GM18508 (cell line): ENCODE data around the gene RTRAF.

Source experiments
- ATAC-seq: cut with Tn5 transposase; IDR thresholded peaks from one replicate; pipeline ENCODE4 v1.9.1; 2021; ENCODE audit warnings: moderate number of reproducible peaks; ENCODE audit not compliant: insufficient read depth, unreplicated experiment

The RTRAF gene

DNA sequence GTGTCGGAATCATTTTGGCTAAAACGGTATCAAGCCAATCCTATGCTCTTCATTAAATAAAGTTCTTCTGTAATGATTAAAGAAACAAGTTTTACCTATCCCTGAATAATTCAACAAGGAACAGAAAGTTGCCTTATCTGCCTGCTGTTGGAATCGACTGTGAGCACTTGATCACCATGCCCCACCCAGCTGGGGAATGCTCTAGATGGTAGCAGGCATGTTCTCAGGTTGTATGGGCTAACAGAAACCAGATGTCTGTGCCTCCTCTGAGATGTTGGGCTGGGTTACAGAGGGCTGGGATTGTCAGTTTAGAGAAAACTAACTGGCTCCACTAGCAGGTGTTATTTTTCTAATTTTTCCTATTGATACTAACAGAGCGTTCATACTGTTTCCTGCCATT lies 28.9 kb downstream of the RTRAF start:
- no peak for ATAC-seq

DNA sequence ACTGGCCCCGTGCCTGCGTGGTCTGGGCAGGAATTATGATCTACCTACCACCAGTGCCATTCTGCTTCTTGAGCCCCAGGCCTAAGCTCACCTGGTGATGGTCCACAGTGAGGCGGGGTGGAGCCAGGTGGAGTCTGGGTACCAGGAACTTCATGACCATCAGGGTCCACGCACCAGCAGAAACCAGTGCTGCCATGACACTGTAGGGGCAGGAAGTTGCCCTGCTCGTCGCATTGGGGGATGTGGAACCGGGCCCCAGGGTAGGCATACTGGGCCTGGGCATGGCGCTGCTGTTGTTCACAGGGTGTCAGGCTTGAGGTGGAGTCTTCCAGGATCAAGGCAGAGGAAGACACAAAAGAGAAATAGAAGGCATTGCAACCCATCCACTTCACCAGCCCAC lies 29.6 kb downstream of the RTRAF start:
- no peak for ATAC-seq

DNA sequence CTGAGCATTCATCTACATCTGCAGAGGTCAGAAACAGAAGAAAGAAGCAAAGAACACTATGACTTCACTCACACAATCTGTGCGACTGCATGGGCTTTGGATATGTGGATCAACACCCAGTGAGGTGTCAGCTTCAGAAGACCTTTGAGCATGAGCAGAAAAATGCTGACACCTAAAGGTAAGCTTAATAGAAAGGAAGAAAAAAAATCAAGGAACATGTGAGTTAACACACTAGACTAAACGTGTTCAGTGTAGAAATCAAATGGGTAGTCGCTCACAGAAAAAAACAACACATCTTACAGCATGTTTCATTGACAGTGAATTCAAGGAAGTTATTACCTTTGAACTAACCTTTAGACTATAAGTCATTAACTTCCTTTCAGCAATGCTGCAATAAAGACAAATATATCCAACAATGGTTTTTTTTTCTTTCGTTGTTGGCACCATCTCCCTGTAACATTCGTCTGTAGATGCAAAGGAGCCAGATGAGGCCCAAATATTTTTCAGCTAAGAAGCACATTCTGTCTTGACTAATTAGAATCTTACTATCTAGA lies 30.9 kb downstream of the RTRAF start:
- no peak for ATAC-seq

DNA sequence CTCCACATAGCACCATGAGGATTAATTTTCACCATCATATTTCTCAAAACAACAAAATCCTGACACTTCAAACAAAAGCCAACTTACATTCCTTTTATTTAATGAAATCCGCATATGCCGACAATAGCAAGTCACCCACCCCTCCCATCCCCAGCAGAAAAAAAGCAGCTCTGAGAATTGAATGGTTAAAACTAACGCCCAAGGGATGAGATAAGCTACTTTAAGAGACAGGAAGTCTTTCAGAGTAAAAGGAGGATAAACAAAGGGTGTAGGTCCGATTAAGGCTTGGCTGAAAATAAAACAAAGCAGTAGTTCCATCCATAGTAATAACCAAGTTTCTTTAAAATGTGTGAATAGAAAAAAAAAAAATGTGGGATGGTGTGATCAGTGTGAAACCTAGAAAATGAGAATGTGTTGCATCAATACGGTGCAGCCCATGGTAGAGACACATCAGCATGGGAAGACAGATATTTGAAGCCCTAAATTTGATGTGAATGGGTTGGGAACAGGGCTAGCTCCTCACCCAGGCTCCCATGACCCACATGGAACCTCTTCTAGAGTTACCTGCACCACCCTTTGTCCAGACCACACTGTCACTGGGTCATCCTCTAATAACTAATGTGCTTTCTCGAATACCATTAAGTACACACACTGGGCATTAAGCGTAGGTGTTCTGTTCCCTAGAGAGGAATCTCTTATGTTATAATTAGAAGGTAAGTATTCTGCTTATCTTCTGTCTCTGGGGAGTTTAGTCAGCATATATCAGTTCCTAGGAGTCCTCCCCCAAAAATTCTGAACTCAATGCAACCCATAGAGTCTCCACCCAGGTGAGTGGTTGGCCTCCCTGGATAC lies 31.7 kb downstream of the RTRAF start:
- ATAC-seq = no peak

GRCh38 chr14:52021957-52022600 lies 32.7 kb downstream of the RTRAF start:
- ATAC-seq = peak; percentile 66

DNA sequence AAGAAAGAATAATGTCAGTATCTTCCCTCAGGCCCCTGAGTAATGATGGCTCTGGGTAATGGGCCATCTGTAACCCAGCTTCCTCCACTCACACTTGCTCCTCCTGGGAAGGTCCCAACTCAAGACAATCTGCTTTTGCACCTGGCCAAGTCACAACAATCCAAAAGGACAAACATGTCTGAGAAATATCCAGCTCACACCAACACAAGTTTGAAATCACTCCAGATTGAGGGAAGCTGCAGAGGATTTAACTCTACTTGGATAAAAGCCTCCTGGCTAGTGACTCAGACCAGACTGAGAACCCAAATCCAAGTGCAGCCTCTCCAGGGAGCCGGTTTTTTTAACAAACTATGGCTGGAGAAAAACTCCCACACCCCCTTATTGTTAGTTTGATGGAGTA lies 34.2 kb downstream of the RTRAF start:
- ATAC-seq = no peak

DNA sequence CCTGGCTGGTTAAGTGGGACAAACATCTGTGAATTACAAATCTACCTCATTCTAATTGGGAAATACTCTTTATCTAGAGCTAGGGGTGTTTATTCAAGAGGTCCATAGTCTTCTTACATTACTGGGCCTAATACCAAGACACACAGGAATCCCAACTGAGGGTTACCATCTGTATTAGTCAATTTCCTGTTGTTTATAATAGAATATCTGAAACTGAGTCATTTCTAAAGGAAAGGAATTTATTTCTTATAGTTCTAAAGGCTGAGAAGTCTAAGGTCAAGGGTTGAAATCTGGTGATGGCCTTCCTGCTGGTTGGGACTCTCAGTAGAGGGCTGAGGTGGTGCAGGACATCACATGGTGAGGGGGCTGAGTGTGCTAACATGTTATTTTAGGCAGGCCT lies 36.0 kb downstream of the RTRAF start:
- no peak for ATAC-seq

- no peak for ATAC-seq
These were observed 36.8 kb downstream of the RTRAF start for GRCh38 chr14:52026017-52026660.

DNA sequence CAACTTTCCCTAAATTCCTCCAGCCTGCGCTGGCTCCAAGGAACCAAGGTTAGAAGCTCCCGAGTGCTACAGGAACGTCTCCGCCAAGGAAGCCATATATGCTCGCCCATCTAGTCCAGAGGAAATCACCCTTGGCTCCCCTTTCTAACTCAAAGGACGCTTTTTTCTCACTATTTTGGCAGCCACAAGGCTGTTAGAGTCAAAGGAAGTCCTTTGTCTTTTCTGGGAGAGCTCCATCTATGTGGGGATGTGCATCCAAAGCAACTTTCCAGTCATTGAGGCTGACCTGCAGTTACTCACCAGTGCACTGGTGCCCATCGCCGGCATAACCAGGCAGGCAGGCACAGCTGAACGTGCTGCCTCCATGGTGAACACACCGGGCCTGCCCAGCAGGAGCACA lies 37.6 kb downstream of the RTRAF start:
- no peak for ATAC-seq

DNA sequence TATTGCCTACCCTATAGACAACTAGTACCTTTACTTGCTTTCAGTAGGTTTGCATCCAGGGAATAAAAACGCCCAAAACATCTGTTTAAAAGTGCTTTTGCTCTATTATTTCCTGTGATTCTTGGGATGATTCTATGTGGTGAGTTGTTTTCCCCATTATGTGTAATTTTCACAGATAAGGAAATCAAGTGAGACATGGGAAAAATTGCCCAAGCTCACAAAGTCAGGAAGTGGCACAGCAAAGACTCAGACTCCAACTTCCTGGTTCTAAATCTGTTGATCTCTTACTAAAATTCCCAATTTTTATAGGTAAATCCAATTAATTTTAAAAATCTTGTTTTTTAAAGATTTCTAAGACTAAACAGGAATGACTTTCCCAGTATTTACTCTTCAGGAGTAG lies 40.5 kb downstream of the RTRAF start:
- no peak for ATAC-seq

- no peak for ATAC-seq
These were observed 42.4 kb downstream of the RTRAF start for GRCh38 chr14:52031781-52032180.

DNA sequence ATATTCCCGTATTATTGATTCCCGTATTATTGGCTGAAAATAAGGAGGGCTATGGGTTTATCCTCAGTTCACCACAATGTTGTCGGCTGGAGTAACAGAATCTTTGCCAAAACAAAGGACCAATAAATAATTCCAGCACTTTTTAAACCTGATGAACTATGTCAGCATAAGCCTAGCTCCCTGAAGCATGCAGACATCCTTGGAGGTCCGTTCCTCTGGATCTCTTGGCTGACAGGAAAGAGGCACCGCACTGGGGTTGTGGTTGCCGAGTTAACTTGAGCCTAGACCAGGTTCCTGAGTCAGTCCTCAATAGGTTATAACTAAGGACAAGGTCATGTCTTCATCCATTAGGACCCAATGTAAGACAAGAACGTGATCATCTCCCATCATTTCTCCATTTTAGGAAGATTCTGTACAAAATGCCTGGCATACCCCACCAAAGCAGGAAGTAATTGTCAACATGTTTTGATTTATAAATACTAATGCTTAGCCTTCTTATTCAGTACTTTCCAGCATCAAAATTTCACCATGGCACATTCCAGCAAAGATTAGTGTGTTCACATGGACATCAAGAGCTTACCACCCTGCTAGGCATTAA lies 43.0 kb downstream of the RTRAF start:
- no peak for ATAC-seq

DNA sequence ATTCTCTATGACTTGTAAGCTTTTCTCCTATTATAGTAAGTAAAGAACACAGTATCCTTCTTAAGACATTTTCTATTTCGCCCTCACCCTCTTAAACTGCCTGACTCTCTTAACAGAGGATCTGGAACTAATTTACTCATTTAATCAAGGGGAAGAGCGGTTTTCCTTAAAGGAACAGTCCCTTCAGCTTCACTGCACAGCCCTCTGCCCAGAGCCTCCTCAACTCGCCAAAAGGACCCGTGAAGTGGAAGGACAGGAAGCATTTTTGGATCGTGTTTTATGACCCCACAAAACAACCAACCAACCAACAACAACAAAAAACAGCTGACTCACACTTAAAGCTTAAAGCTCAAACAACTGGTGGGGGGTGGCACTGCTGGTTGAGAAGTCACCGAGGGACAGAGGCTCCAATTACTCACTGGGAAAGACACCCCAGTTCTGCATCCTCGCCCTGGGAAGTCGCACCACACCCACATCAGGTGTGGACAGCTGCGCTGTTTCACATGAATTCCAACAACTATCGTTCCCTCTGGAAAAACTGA lies 43.8 kb downstream of the RTRAF start:
- ATAC-seq = no peak

DNA sequence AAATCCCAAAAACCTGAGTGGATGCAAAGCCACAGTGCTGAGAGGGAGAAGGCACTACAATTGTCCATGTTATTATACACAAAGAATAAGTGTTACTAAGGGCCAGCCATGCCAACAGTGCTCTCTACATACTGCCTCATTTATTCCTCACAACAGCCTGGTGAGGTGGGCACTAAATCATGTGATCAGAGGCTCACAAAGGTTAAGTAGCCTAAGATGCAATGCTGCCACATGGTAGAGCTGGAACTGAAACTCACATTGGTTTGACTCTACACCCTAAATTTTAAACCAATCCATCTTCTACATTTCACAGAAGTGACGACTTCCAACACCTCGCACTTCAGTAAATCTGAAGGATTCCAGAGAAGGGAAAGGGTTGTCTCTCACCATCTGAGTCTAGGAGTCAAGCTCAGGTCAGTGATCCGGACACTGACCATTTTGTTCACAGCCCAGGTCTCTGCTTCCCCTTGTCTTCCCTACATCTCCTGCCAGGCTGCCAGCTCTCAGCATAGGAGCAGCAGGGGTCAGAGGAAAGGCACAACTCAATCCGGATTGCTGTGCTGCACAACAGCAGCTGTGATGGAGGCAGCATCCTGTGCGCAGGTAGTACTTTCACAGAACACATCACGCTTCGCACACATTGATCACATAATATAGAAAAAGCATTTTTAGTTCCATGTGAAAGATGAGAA lies 49.9 kb downstream of the RTRAF start:
- no peak for ATAC-seq

- no peak for ATAC-seq
These were observed 51.3 kb downstream of the RTRAF start for GRCh38 chr14:52040598-52040997.

DNA sequence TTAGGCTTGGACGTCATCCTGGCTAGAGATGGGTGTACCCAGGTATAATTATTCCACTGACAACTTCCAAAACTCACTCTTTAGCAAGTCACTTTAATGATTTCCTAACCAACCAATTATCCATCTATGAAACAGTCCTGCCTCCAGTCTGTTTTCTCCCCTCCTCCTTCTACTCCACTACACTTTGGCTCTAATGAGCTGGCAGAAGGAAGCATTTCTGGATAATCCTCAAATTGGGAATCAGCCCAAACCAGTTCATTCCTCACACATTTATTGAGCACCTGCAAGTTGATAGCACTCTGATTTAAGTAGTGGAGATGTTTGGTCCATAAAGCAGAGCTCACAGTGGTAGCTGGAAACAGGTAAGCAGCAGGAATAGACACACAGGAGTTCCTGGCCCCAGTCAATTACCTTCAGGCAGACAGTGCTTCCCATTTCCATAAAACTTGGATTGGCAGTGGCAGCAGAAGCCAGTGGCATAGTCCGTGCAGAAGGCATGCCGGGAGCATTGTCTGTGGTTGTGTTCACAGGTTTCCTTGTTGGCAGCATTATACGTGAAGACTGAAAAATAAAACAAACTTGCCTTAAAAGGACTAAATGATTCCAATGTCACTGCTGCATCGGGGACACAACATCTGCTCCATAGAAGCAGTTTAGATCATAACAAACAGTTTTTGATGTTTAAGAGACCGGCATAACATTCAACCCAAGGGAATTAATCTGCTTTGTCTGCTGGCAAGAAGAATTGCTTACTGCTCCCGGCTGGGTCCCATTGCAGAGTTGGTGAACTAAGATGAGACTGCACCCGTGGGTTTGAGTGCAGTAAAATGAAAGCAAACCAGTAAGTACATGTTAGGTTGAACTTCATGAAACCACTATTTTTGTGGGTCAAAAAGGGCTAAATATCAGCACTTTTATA lies 53.3 kb downstream of the RTRAF start:
- no peak for ATAC-seq

GRCh38 chr14:52043690-52044089 lies 54.3 kb downstream of the RTRAF start:
- ATAC-seq = no peak

DNA sequence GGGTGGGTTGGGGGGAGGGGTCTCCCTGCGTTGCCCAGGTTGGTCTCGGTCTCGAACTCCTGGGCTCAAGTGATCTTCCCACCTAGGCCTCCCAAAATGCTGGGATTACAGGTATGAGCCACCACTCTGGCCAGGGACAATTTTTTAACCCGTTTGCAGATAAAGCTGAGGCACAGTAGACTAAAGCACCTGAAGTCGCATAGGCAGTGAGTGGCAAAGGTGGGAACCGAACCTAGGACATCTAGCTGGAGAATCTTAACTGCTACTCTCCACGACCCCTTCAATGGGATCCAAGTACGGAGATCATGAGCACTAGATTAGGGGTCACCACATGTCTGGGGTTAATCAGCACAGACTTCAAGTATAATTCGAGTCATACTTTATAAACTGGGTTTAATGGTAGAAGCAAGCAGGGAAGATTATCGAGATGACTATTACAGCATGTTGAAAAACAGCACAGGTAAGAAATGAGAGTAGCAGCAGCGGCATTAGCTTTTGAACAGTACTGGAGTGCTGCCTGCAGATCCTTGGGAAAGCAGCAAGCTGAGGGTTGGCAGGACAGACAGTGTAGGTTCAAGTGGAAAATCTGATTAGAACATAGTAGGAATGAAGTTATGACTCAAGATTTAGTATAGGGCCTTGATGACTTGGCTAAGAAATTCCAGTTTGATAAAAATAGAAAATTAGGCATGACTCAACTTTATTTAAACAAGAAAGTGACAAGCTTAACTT lies 55.6 kb downstream of the RTRAF start:
- ATAC-seq = no peak
